Endothelial cell of umbilical vein (primary cell): ENCODE data around the gene GLTP. TPM values are rescaled to one million over a fixed set of nuclear protein-coding genes. Genes with fewer than 3 reads are reported as not detected.

ENCODE experiments used
- BruUV-seq: library from RNA; stranded (reverse); fragments of 400-500 nt; replicated peaks from 2 replicates; lab custom pipeline; 2021; lab: Mats Ljungman, UMichigan
- CTCF ChIA-PET: fragments of 300-600, 350-600 bp; sonication (Branson Sonifier 250); formaldehyde crosslinking; loops from one replicate; lab custom pipeline; 2021; ENCODE audit warnings: antibody characterized with exemption, inconsistent platforms; lab: Charles Lee
- POLR2A ChIA-PET: fragments of 300-600, 350-600 bp; sonication (Branson Sonifier 250); formaldehyde crosslinking; loops from one replicate; lab custom pipeline; 2021; ENCODE audit warnings: antibody characterized with exemption, inconsistent platforms; lab: Charles Lee
- DNase-seq: peaks from one replicate; pipeline ENCODE4 v3.0.0-alpha.2; 2011; ENCODE audit warnings: low read depth, low spot score
- FAIRE-seq: peaks from 2 replicates; lab custom pipeline; 2011; peaks lifted over from hg19 to GRCh38; lab: Jason Lieb, UNC
- H2AFZ ChIP-seq: 2 replicates; pipeline ENCODE4 v1.6.0; 2012; ENCODE audit warnings: low read depth, low read length, control low read depth, inconsistent platforms
- H3K27ac ChIP-seq: 2 replicates; pipeline ENCODE4 v1.5.1; 2011; ENCODE audit warnings: low read depth, mild to moderate bottlenecking, control low read depth, low read length, moderate library complexity; ENCODE audit not compliant: insufficient read depth
- H3K27me3 ChIP-seq, 2 experiments: 2 replicates each; pipeline versions ENCODE4 v1.6.0 to v1.6.1; 2011; ENCODE audit warnings: low read length in 2 of 2, mixed read lengths in 1 of 2; ENCODE audit not compliant: control insufficient read depth in 2 of 2, insufficient read depth in 2 of 2
- H3K36me3 ChIP-seq, 2 experiments: 2 replicates in 1 of 2; 3 replicates in 1 of 2; pipeline ENCODE4 v1.5.1; 2011; ENCODE audit warnings: low read length in 2 of 2, mild to moderate bottlenecking in 1 of 2, moderate library complexity in 1 of 2; ENCODE audit not compliant: control insufficient read depth in 2 of 2, insufficient read depth in 2 of 2; ENCODE audit errors: extremely low read depth in 1 of 2
- H3K4me1 ChIP-seq: 3 replicates; pipeline ENCODE4 v1.5.1; 2011; ENCODE audit warnings: mild to moderate bottlenecking, low read length; ENCODE audit not compliant: control insufficient read depth, insufficient read depth; ENCODE audit errors: extremely low read depth
- H3K4me2 ChIP-seq: 2 replicates; pipeline ENCODE4 v1.6.1; 2011; ENCODE audit warnings: low read length, control low read depth, mixed read lengths; ENCODE audit not compliant: insufficient read depth
- H3K4me3 ChIP-seq, 3 experiments: fragments of 200-600 bp in 1 of 3; sonication (generic), shearing (Covaris generic) in 1 of 3; replicated peaks in 1 of 3; 2 replicates each; pipeline ENCODE4 v1.5.1; 2011 to 2016; ENCODE audit warnings: control low read depth in 3 of 3, low read length in 3 of 3, mild to moderate bottlenecking in 2 of 3, inconsistent platforms in 1 of 3, low read depth in 1 of 3, moderate library complexity in 1 of 3; ENCODE audit not compliant: insufficient read depth in 1 of 3
- H3K79me2 ChIP-seq: 2 replicates; pipeline ENCODE4 v1.6.0; 2012; ENCODE audit warnings: low read length, inconsistent platforms; ENCODE audit not compliant: control insufficient read depth, insufficient read depth
- H3K9ac ChIP-seq: replicated peaks from 2 replicates; pipeline ENCODE3; 2011; ENCODE audit warnings: low read length, control low read depth; ENCODE audit not compliant: insufficient read depth; ENCODE audit errors: extremely low read depth
- H3K9me1 ChIP-seq: replicated peaks from 3 replicates; pipeline ENCODE4 v1.6.0; 2011; ENCODE audit warnings: mild to moderate bottlenecking, low read length; ENCODE audit not compliant: control insufficient read depth, insufficient read depth; ENCODE audit errors: extremely low read depth
- H3K9me3 ChIP-seq: replicated peaks from 2 replicates; pipeline ENCODE4 v1.5.1; 2012; ENCODE audit warnings: low read length, inconsistent platforms; ENCODE audit not compliant: control insufficient read depth, insufficient read depth
- H4K20me1 ChIP-seq: replicated peaks from 2 replicates; pipeline ENCODE3; 2011; ENCODE audit warnings: mild to moderate bottlenecking, low read length; ENCODE audit not compliant: control insufficient read depth, insufficient read depth; ENCODE audit errors: extremely low read depth
- CTCF ChIP-seq, 2 donors: IDR thresholded peaks; 1 replicate in 1 of 2; 2 replicates in 1 of 2; pipeline ENCODE4 v1.5.1; 2011; ENCODE audit warnings: low read length in 2 of 2, mild to moderate bottlenecking in 2 of 2, moderate library complexity in 2 of 2, control low read depth in 1 of 2, inconsistent platforms in 1 of 2, low read depth in 1 of 2; ENCODE audit not compliant: insufficient read depth in 1 of 2; ENCODE audit errors: extremely low read depth in 1 of 2
- EZH2 ChIP-seq: IDR thresholded peaks from 2 replicates; pipeline ENCODE4 v1.6.1; 2012; ENCODE audit warnings: borderline replicate concordance, low read depth, mild to moderate bottlenecking, moderate library complexity, low read length, inconsistent platforms; ENCODE audit not compliant: severe bottlenecking
- FOS ChIP-seq: IDR thresholded peaks from 2 replicates; pipeline ENCODE4 v1.6.1; 2011; ENCODE audit warnings: mild to moderate bottlenecking, low read length, moderate library complexity, borderline replicate concordance; ENCODE audit not compliant: insufficient read depth
- JUN ChIP-seq: IDR thresholded peaks from 2 replicates; pipeline ENCODE4 v1.6.1; 2011; ENCODE audit warnings: borderline replicate concordance, low read depth; ENCODE audit not compliant: insufficient read length, insufficient read depth
- MAX ChIP-seq: IDR thresholded peaks from 2 replicates; pipeline ENCODE4 v1.6.1; 2011; ENCODE audit not compliant: insufficient read depth, insufficient read length
- MYC ChIP-seq: IDR thresholded peaks from one replicate; pipeline ENCODE4 v1.6.1; 2011; ENCODE audit warnings: mild to moderate bottlenecking, low read depth, low read length
- POLR2A ChIP-seq: IDR thresholded peaks from 2 replicates; pipeline ENCODE4 v1.6.1; 2012; ENCODE audit warnings: low read depth, mild to moderate bottlenecking, control low read depth, low read length
- POLR2AphosphoS5 ChIP-seq: IDR thresholded peaks from 2 replicates; pipeline ENCODE4 v1.6.1; 2012; ENCODE audit warnings: low read depth, mild to moderate bottlenecking, control low read depth, low read length, moderate library complexity; ENCODE audit not compliant: insufficient read depth
- dilution Hi-C: fragments of 300-500 bp; cut with MboI; formaldehyde crosslinking; loops from one replicate; pipeline ENCODE4 v1.15.0; 2019; ENCODE audit warnings: low sequenced_read_pairs; ENCODE audit not compliant: extremely low pct_ligation_motif_present
- intact Hi-C: fragments of 100-400 bp; cut with micrococcal nuclease; formaldehyde crosslinking; loops from one replicate; pipeline ENCODE4 v1.10.0; 2022
- polyA plus RNA-seq, 4 experiments: library from polyadenylated mRNA; depleted of rRNA in 3 of 4; stranded (reverse) in 3 of 4; unstranded in 1 of 4; fragments of >200 nt; gene quantifications; 2 replicates each; pipeline versions ENCODE4 v1.2.1 to v1.2.3, GENCODE V29; 2011 to 2012; ENCODE audit warnings: missing spikeins in 1 of 4
- total RNA-seq: library from RNA; stranded (reverse); gene quantifications from 2 replicates; pipeline ENCODE4 v1.2.3, GENCODE V29; 2021

GLTP gene
- total and polyA plus RNA-seq, 2 donors (not counting 3 experiments of a cell fraction or from before 2014, with no cell fraction given): 21.5 to 46.6 TPM

- Histone ChIP-seq H3K27me3 (no peaks in the 10 kb centered on the region), H3K4me3 (peak overlapping the region in 1 of 3 experiments; percentile 35), H3K79me2 (no peaks in the 10 kb centered on the region), H3K27ac (no peak overlapping the region), H3K9me3 (no peaks in the 10 kb centered on the region), H3K4me2 (peak overlapping the region; percentile 60), H2AFZ (peak overlapping the region; percentile 91), H3K9ac (peak overlapping the region; percentile 30), H4K20me1 (no peaks in the 10 kb centered on the region), H3K4me1 (peaks cover 5% of the 10 kb centered on the region), H3K36me3 (no peaks in the 10 kb centered on the region), H3K9me1 (no peaks in the 10 kb centered on the region)
- POLR2A ChIA-PET: no interaction called here
- TF ChIP-seq FOS: no peak
- TF ChIP-seq EZH2: no peak
- TF ChIP-seq CTCF (IDR thresholded peaks at IDR 0.05; ENCODE audit: extremely low read depth in 1 of 2, insufficient read depth in 1 of 2, low read depth in 1 of 2, low read length in 2 of 2): peak; percentile 99 to 100
- TF ChIP-seq POLR2AphosphoS5: no peak
- no peak for TF ChIP-seq MYC
- no peak for TF ChIP-seq MAX
- TF ChIP-seq POLR2A: no peak
- TF ChIP-seq JUN: no peak
- FAIRE-seq (peak; percentile 48), DNase-seq (peak; percentile 79)
- CTCF ChIA-PET: interaction anchor here (0.7 to 6.0 kb wide), 31 partner anchors 9 to 417 kb away, joined by 3 to 159 read pairs (median 5); partner anchors contain the start of genes MVK and TRPV4
- intact Hi-C loops (loop anchor here (1.0 to 2.0 kb wide), 3 partner anchors 40 to 326 kb away; no protein-coding TSS in a partner anchor), dilution Hi-C loops (no loop called here)
- no TSS peak for BruUV-seq
Observed at GRCh38 chr12:109844983-109845823, 35.1 kb downstream of the GLTP start.
